ENCODE results near the gene TAF6L. TPM values are rescaled to one million over a fixed set of nuclear protein-coding genes. Genes with fewer than 3 reads are reported as not detected.
"Not testable (repeated sequence)": the region's sequence is repeated elsewhere in the genome, so short reads cannot be mapped to it uniquely, and the experiment has no call there.

TAF6L gene
- total and polyA plus RNA-seq, 8 donors: 4.6 to 35.0 (median 12.6) TPM

- Histone ChIP-seq H3K4me1 (peaks cover 7 to 46% (median 28%) of the 10 kb centered on the region in 4 donors), H3K36me3 (peaks cover 3 to 24% (median 19%) of the 10 kb centered on the region in 4 donors), H3K27ac (no peak overlapping the region), H3K4me3 (no peak overlapping the region), H3K27me3 (no peaks in the 10 kb centered on the region), H3K9me3 (no peaks in the 10 kb centered on the region)
- DNase-seq: no peak
- no peak for TF ChIP-seq EP300 (IDR thresholded peaks at IDR 0.05)
- no peak for TF ChIP-seq CTCF (IDR thresholded peaks at IDR 0.05)
- no peak for TF ChIP-seq POLR2A (IDR thresholded peaks at IDR 0.05)
- no peak for TF ChIP-seq POLR2AphosphoS5 (IDR thresholded peaks at IDR 0.05)
- 67 to 76% (median 70%) methylated on average over 9 of the region's 9 CpGs for WGBS, 5 donors
- intact Hi-C loops (cut with DNase I; ENCODE audit: low total_unique reads): no loop called here
These were observed 23.6 kb upstream of the TAF6L start for GRCh38 chr11:62747475-62748160.

- H3K27me3 ChIP-seq; H3K9me3 ChIP-seq; intact Hi-C loops (cut with DNase I; ENCODE audit: low total_unique reads); H3K4me3 ChIP-seq; DNase-seq: not testable (repeated sequence)
- Histone ChIP-seq H3K4me1 (peaks cover 16 to 62% (median 45%) of the 10 kb centered on the region in 4 donors), H3K36me3 (peaks cover 3 to 28% (median 22%) of the 10 kb centered on the region in 4 donors), H3K27ac (peak overlapping the region in 4 of 5 donors; percentile 19 to 66 (median 46))
- 86 to 98% (median 95%) methylated on average over 5 of the region's 5 CpGs for WGBS, 5 donors
These were observed 21.3 kb upstream of the TAF6L start for GRCh38 chr11:62749931-62750330.

- DNase-seq: no peak
- intact Hi-C loops (cut with DNase I; ENCODE audit: low total_unique reads): no loop called here
- peak overlapping the region in 1 of 5 donors; percentile 94 for H3K27ac ChIP-seq
- no peak overlapping the region for H3K4me3 ChIP-seq
- no peaks in the 10 kb centered on the region for H3K27me3 ChIP-seq
- peaks cover 3 to 28% (median 22%) of the 10 kb centered on the region in 4 donors for H3K36me3 ChIP-seq
- 94 to 96% (median 95%) methylated on average over 5 to 14 of the region's 14 CpGs for WGBS, 5 donors
- no peaks in the 10 kb centered on the region for H3K9me3 ChIP-seq
- peaks cover 16 to 64% (median 45%) of the 10 kb centered on the region in 4 donors for H3K4me1 ChIP-seq
- TF ChIP-seq POLR2AphosphoS5 (IDR thresholded peaks at IDR 0.05) (no peak), POLR2A (IDR thresholded peaks at IDR 0.05) (no peak)
These were observed 18.9 kb upstream of the TAF6L start for GRCh38 chr11:62752177-62752785.

GRCh38 chr11:62752994-62753735 lies 18.0 kb upstream of the TAF6L start:
- Histone ChIP-seq H3K9me3 (no peaks in the 10 kb centered on the region), H3K27me3 (no peaks in the 10 kb centered on the region), H3K4me1 (peaks cover 16 to 62% (median 45%) of the 10 kb centered on the region in 4 donors), H3K27ac (peak overlapping the region; percentile 92 to 94 (median 93)), H3K36me3 (peaks cover 3 to 28% (median 22%) of the 10 kb centered on the region in 4 donors), H3K4me3 (peak overlapping the region; percentile 47 to 67 (median 58))
- DNase-seq: no peak
- intact Hi-C loops (cut with DNase I; ENCODE audit: low total_unique reads): no loop called here
- 46 to 76% (median 64%) methylated on average over 12 to 15 of the region's 15 CpGs for WGBS, 5 donors
- TF ChIP-seq POLR2A (IDR thresholded peaks at IDR 0.05): no peak
- no peak for TF ChIP-seq POLR2AphosphoS5 (IDR thresholded peaks at IDR 0.05)
- TF ChIP-seq EP300 (IDR thresholded peaks at IDR 0.05): no peak
- no peak for TF ChIP-seq CTCF (IDR thresholded peaks at IDR 0.05)

Data from stomach (tissue), 9 donors.